K562 (cell line): ENCODE results near the gene HOTAIR. TPM values are rescaled to one million over a fixed set of nuclear protein-coding genes. Genes with fewer than 3 reads are reported as not detected.
A peak's percentile ranks its signal among the peaks of the same experiment; 100 is the strongest.

Experiments
- ATAC-seq: fragments of 200-7000 bp; cut with Tn5 transposase; 3 replicates; pipeline ENCODE4 v1.9.1; 2020; ENCODE audit warnings: moderate library complexity
- BruUV-seq: library from RNA; stranded (reverse); fragments of 400-500 nt; replicated peaks from 2 replicates; lab custom pipeline; 2021; lab: Mats Ljungman, UMichigan
- CTCF ChIA-PET: fragments of 300-600 bp; formaldehyde crosslinking; extraction: SDS; loops from one replicate; lab custom pipeline; 2021; ENCODE audit warnings: low intra/inter-chr PET ratio; lab: Yijun Ruan, JAX
- POLR2A ChIA-PET: fragments of 300-600, 350-650 bp; sonication (Branson Sonifier 250); formaldehyde crosslinking; extraction: SDS; loops from one replicate; lab custom pipeline; 2021; ENCODE audit warnings: antibody characterized with exemption, inconsistent platforms; lab: Yijun Ruan, JAX
- DNase-seq, 4 experiments: peaks; one replicate each; pipeline versions ENCODE4 v3.0.0 to v3.0.0-alpha.2; 2011 to 2018; ENCODE audit warnings: low spot score in 3 of 4, mixed read lengths in 3 of 4; ENCODE audit errors: extremely low read depth in 1 of 4
- FAIRE-seq: peaks from 2 replicates; lab custom pipeline; 2011; peaks lifted over from hg19 to GRCh38; lab: Jason Lieb, UNC
- H2AFZ ChIP-seq: 2 replicates; pipeline ENCODE4 v1.6.0; 2011; ENCODE audit warnings: low read depth, low read length, control low read depth, inconsistent platforms
- H3K27ac ChIP-seq: fragments of 200-600 bp; 3 replicates; pipeline ENCODE4 v1.8.0; 2011; ENCODE audit warnings: low read depth, mild to moderate bottlenecking, control low read depth, inconsistent platforms, low read length, moderate library complexity, mixed read lengths; ENCODE audit errors: extremely low read depth
- H3K27me3 ChIP-seq, 2 experiments: fragments of 300-600 bp in 1 of 2; 2 replicates in 1 of 2; 3 replicates in 1 of 2; pipeline versions ENCODE4 v1.6.0 to v1.8.0; 2011; ENCODE audit warnings: inconsistent platforms in 2 of 2, low read length in 2 of 2, mild to moderate bottlenecking in 1 of 2, mixed read lengths in 1 of 2, moderate library complexity in 1 of 2; ENCODE audit not compliant: control insufficient read depth in 2 of 2, insufficient read depth in 2 of 2
- H3K36me3 ChIP-seq: fragments of 300-600 bp; 3 replicates; pipeline ENCODE4 v1.8.0; 2011; ENCODE audit warnings: mild to moderate bottlenecking, low read length, inconsistent platforms; ENCODE audit not compliant: control insufficient read depth, insufficient read depth
- H3K4me1 ChIP-seq, 2 experiments: fragments of 200-600 bp in 1 of 2; replicated peaks in 1 of 2; 2 replicates in 1 of 2; 3 replicates in 1 of 2; pipeline versions ENCODE4 v1.5.1 to v1.8.0; 2011; ENCODE audit warnings: inconsistent platforms in 2 of 2, low read length in 2 of 2, mild to moderate bottlenecking in 1 of 2, mixed read lengths in 1 of 2, moderate library complexity in 1 of 2; ENCODE audit not compliant: control insufficient read depth in 2 of 2, insufficient read depth in 2 of 2
- H3K4me2 ChIP-seq: 2 replicates; pipeline ENCODE4 v1.6.1; 2011; ENCODE audit warnings: low read length, control low read depth, inconsistent platforms, mixed read lengths; ENCODE audit not compliant: insufficient read depth
- H3K4me3 ChIP-seq: fragments of 200-600 bp; sonication (generic), shearing (Covaris generic); 2 replicates; pipeline ENCODE4 v1.5.1; 2016; ENCODE audit warnings: control low read depth, inconsistent platforms
- H3K79me2 ChIP-seq: fragments of 200-600 bp; 3 replicates; pipeline ENCODE4 v1.8.0; 2011; ENCODE audit warnings: low read length, inconsistent platforms; ENCODE audit not compliant: control insufficient read depth, insufficient read depth
- H3K9ac ChIP-seq, 2 experiments: 2 replicates each; pipeline versions ENCODE4 v1.6.0 to v1.6.1; 2011; ENCODE audit warnings: low read depth in 2 of 2, low read length in 2 of 2, control low read depth in 1 of 2, inconsistent platforms in 1 of 2, mild to moderate bottlenecking in 1 of 2, mixed read lengths in 1 of 2; ENCODE audit not compliant: insufficient read depth in 1 of 2
- H3K9me1 ChIP-seq: one replicate; pipeline ENCODE4 v1.6.0; 2011; ENCODE audit warnings: inconsistent platforms, mild to moderate bottlenecking, low read length, moderate library complexity; ENCODE audit not compliant: control insufficient read depth, insufficient read depth
- H3K9me3 ChIP-seq: replicated peaks from 2 replicates; pipeline ENCODE4 v1.5.1; 2011; ENCODE audit warnings: low read depth, low read length, inconsistent platforms; ENCODE audit not compliant: control insufficient read depth, insufficient read depth
- H4K20me1 ChIP-seq: replicated peaks from 2 replicates; pipeline ENCODE4 v1.6.1; 2011; ENCODE audit warnings: low read length, inconsistent platforms, mixed read lengths; ENCODE audit not compliant: control insufficient read depth, insufficient read depth
- CBX2 ChIP-seq: fragments of 200-600 bp; sonication (generic); IDR thresholded peaks from one replicate; pipeline ENCODE4 v1.6.1; 2012; ENCODE audit warnings: mild to moderate bottlenecking, low read length, inconsistent platforms; ENCODE audit not compliant: insufficient read depth, poor library complexity, severe bottlenecking
- TARDBP ChIP-seq: fragments of 450-650 bp; IDR thresholded peaks from 2 replicates; pipeline ENCODE4 v1.6.1; 2016
- TFE3 ChIP-seq: fragments of 450-650 bp; formaldehyde crosslinking; IDR thresholded peaks from 2 replicates; pipeline ENCODE4 v1.4.0; 2020; ENCODE audit warnings: mild to moderate bottlenecking, mixed read lengths
- ZNF253 ChIP-seq: fragments of 250-450 bp; sonication (Bioruptor Pico); conservative IDR thresholded peaks from 2 replicates; pipeline ENCODE4 v1.6.1; 2021; ENCODE audit warnings: mild to moderate bottlenecking
- ZNF3 ChIP-seq: fragments of 250-450 bp; sonication (Bioruptor Pico); IDR thresholded peaks from 2 replicates; pipeline ENCODE4 v1.5.0; 2021; ENCODE audit warnings: mild to moderate bottlenecking, moderate library complexity
- ZNF512 ChIP-seq: IDR thresholded peaks from 2 replicates; pipeline ENCODE4 v1.6.1; 2016; ENCODE audit warnings: missing genetic modification characterization, missing compliant biosample characterization
- WGBS: fragments of 100-300 bp; shearing (Covaris generic); methylation state at CpG from one replicate; pipeline ENCODE4 v1.1.6; 2016; ENCODE audit warnings: low coverage, mixed read lengths; ENCODE audit not compliant: insufficient coverage; ENCODE audit errors: missing lambda C conversion rate; 5-methylcytosine and 5-hydroxymethylcytosine counted together
- in situ Hi-C: fragments of 300-500 bp; cut with MboI; formaldehyde crosslinking; loops from 4 replicates; pipeline ENCODE4 v1.15.0; 2018; ENCODE audit warnings: inconsistent platforms, mixed read lengths
- intact Hi-C: fragments of 100-400 bp; cut with micrococcal nuclease; formaldehyde crosslinking; loops from 2 replicates; pipeline ENCODE4 v1.14.2; 2022
- polyA plus RNA-seq, 8 experiments: library from polyadenylated mRNA; depleted of rRNA in 4 of 8; stranded (reverse) in 5 of 8; unstranded in 3 of 8; fragments of >200 nt; fragmentation: Nextera tagmentation in 2 of 8; fragmentation: Illumina TruSeq in 1 of 8; extraction: Ambion mirVana in 2 of 8; extraction: Trizol in 1 of 8; gene quantifications; 2 replicates each; pipeline versions ENCODE4 v1.2.1 to v1.2.3, GENCODE V29; 2011 to 2014; ENCODE audit warnings: inconsistent platforms in 1 of 8, missing spikeins in 1 of 8
- total RNA-seq, 7 experiments: library from RNA; depleted of rRNA in 6 of 7; stranded (reverse); fragments of >200 nt in 6 of 7; fragmentation: Illumina TruSeq in 2 of 7; extraction: Trizol in 2 of 7; gene quantifications; 2 replicates each; pipeline versions ENCODE4 v1.2.1 to v1.2.3, GENCODE V29; 2011 to 2021; ENCODE audit warnings: low replicate concordance in 1 of 7

HOTAIR gene
- total and polyA plus RNA-seq, 9 of the 15 experiments (the other 6 are each of a cell fraction or from before 2014, with no cell fraction given), result 0.04 TPM; not detected in 8

DNA sequence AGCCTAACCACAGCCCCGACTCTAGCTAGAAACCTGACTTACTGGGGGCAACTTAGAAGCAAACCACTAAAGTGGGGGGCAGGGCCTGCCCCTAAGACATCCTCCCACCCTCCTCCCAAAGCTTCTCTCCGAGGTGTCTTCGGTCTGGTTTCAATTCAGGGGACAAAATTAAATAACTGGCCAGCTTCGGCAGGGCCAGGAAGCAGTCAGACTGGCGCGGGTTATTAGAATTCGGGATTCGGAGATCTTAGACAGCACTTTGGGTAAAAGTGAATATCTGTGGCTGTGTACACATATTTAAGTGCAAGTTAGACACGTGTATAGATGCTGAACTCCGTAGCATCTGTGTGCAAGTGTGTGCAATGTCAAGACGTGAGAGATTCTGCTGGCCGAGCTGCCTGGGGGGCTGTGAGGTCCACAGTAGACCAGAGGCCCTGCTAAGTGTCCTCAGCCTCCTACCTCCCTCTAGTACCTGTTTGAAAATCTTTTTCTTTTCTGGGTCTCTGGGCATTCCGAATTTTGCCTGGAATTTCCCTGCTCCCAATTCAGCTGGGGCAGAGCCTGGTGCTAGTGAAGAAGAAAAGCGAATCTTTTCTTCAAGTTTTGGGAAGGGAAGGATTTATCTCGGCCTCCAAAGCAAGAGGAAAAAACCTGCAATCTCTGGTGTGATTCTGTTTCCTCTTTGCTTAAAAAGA lies 6.2 kb upstream of the HOTAIR start:
- Histone ChIP-seq H3K4me3 (no peak overlapping the region), H3K27me3 (peaks cover 32 to 36% of the 10 kb centered on the region in 2 experiments), H4K20me1 (no peaks in the 10 kb centered on the region; the same call in 1 of the 2 replicates), H3K9me3 (no peaks in the 10 kb centered on the region), H2AFZ (peak overlapping the region; percentile 63), H3K79me2 (no peaks in the 10 kb centered on the region)
- ATAC-seq (no peak), FAIRE-seq (no peak)
- CTCF ChIA-PET, result no interaction called here
- 18% methylated on average over 15 of the region's 15 CpGs for WGBS
- BruUV-seq, result no TSS peak
- TF ChIP-seq TARDBP (no peak), ZNF512 (peak; percentile 77; the same call in 1 of the 2 replicates), ZNF3 (CRISPR knock-in tag) (no peak), ZNF253 (CRISPR knock-in tag) (no peak), TFE3 (CRISPR knock-in tag) (no peak), CBX2 (peak; percentile 14)
- TF ChIP-seq, all 486 proteins: peak for 2
- H3K9ac ChIP-seq, result no peak overlapping the region
- peaks cover 2 to 27% of the 10 kb centered on the region in 2 experiments; a peak in 2 of 5 replicates for H3K4me1 ChIP-seq
- intact Hi-C loops (loop anchor here (10.0 kb wide), 1 partner anchor 384 kb away; the partner anchor contains the start of gene GPR84), in situ Hi-C loops (loop anchor here (10.0 kb wide), 1 partner anchor 384 kb away; the partner anchor contains the start of gene GPR84)
- H3K27ac ChIP-seq, result no peak overlapping the region
- no peak for DNase-seq
- no peaks in the 10 kb centered on the region for H3K36me3 ChIP-seq
- H3K9me1 ChIP-seq, result no peaks in the 10 kb centered on the region
- H3K4me2 ChIP-seq, result no peak overlapping the region
- POLR2A ChIA-PET, result interaction anchor here (0.6 to 1.0 kb wide), 2 partner anchors 10 to 370 kb away, joined by 3 to 5 read pairs; no protein-coding TSS in a partner anchor
